ENCODE measurements around the gene CC2D1A.

GRCh38 chr19:13980340-13980739 is 74.3 kb downstream of the CC2D1A start:
- TF ChIP-seq POLR2A (IDR thresholded peaks at IDR 0.05) (no peak), CTCF (IDR thresholded peaks at IDR 0.05) (no peak)
